ENCODE measurements around the gene ING1. TPM values are rescaled to one million over a fixed set of nuclear protein-coding genes. Genes with fewer than 3 reads are reported as not detected.

ING1 gene
- total and polyA plus RNA-seq, 2 of the 4 experiments (the other 2 are of a cell fraction), result 9.1 to 13.5 TPM

GRCh38 chr13:110737555-110737954 lies 24.1 kb downstream of the ING1 start:
- Histone ChIP-seq H3K4me3 (ENCODE audit: insufficient read depth, low read depth, low read length) (no peak overlapping the region), H3K27me3 (ENCODE audit: control insufficient read depth, insufficient read depth, low read length) (no peaks in the 10 kb centered on the region), H3K9ac (ENCODE audit: low read depth, low read length) (no peak overlapping the region), H3K9me1 (ENCODE audit: insufficient read depth, low read length) (no peaks in the 10 kb centered on the region), H3K56ac (ENCODE audit: extremely low read depth, insufficient read depth, low read length) (no peak overlapping the region), H2BK20ac (ENCODE audit: low read depth, low read length) (no peak overlapping the region), H2BK5ac (ENCODE audit: low read depth, low read length, poor library complexity, severe bottlenecking) (no peak overlapping the region), H3K18ac (ENCODE audit: low read depth, low read length) (no peak overlapping the region), H2BK15ac (ENCODE audit: low read depth, low read length) (no peak overlapping the region), H2AK9ac (replicated peaks; ENCODE audit: low read depth, low read length, poor library complexity) (no peak overlapping the region), H3K14ac (replicated peaks; ENCODE audit: low read depth, low read length) (no peak overlapping the region), H3K79me1 (ENCODE audit: low read depth in 1 of 2, low read length in 2 of 2) (no peaks in the 10 kb centered on the region), H3K4me2 (ENCODE audit: low read depth, low read length) (no peak overlapping the region), H3K27ac (ENCODE audit: insufficient read depth, low read length) (no peak overlapping the region), H2BK120ac (ENCODE audit: low read depth, low read length) (no peak overlapping the region), H4K8ac (ENCODE audit: low read depth in 2 of 2, low read length in 2 of 2) (no peak overlapping the region), H3K23ac (ENCODE audit: low read depth, low read length) (no peak overlapping the region), H3K9me3 (ENCODE audit: control insufficient read depth, insufficient read depth, low read length) (peaks cover 5% of the 10 kb centered on the region), H3K4ac (ENCODE audit: low read depth, low read length) (no peak overlapping the region), H2AK5ac (ENCODE audit: low read depth, low read length) (no peak overlapping the region), H3K36me3 (ENCODE audit: control insufficient read depth, insufficient read depth, low read length) (no peaks in the 10 kb centered on the region), H2AFZ (replicated peaks; ENCODE audit: low read length, poor library complexity) (no peak overlapping the region), H4K20me1 (ENCODE audit: insufficient read depth, low read length) (no peaks in the 10 kb centered on the region), H4K91ac (ENCODE audit: insufficient read depth, low read depth, low read length) (no peak overlapping the region), H3K4me1 (ENCODE audit: control insufficient read depth, insufficient read depth, low read length) (peaks cover 2% of the 10 kb centered on the region), H4K5ac (ENCODE audit: low read depth, low read length) (no peak overlapping the region)
- ChIA-PET CTCF (no interaction called here), POLR2A (ENCODE audit: unreplicated experiment) (no interaction called here)
- in situ Hi-C loops (cut with MboI; ENCODE audit: low sequenced_read_pairs), result no loop called here
- ATAC-seq (ENCODE audit: low read depth) (no peak), DNase-seq (no peak)
- no TSS peak for BruUV-seq (replicated peaks)
- dilution Hi-C loops (cut with HindIII; ENCODE audit: low sequenced_read_pairs, unreplicated experiment), result no loop called here
- no peak for TF ChIP-seq MXI1 (IDR thresholded peaks at IDR 0.05; ENCODE audit: borderline replicate concordance, low read depth, low read length)
- TF ChIP-seq FOS (IDR thresholded peaks at IDR 0.05; ENCODE audit: low read depth, low read length), result no peak
- TF ChIP-seq RAD21 (IDR thresholded peaks at IDR 0.05; ENCODE audit: low read length), result no peak
- no peak for TF ChIP-seq SMC3 (IDR thresholded peaks at IDR 0.05; ENCODE audit: low read depth, low read length)
- no peak for TF ChIP-seq NFE2L2 (IDR thresholded peaks at IDR 0.05; ENCODE audit: low read depth, low read length)
- no peak for TF ChIP-seq BHLHE40 (IDR thresholded peaks at IDR 0.05; ENCODE audit: low read depth, low read length)
- no peak for TF ChIP-seq RFX5 (IDR thresholded peaks at IDR 0.05; ENCODE audit: low read depth, low read length)
- TF ChIP-seq MAFK (IDR thresholded peaks at IDR 0.05; ENCODE audit: low read depth, low read length), result no peak
- TF ChIP-seq POLR2A (IDR thresholded peaks at IDR 0.05; ENCODE audit: low read depth, low read length), result no peak
- TF ChIP-seq MAZ (IDR thresholded peaks at IDR 0.05; ENCODE audit: borderline replicate concordance, low read depth, low read length), result no peak
- TF ChIP-seq USF2 (IDR thresholded peaks at IDR 0.05; ENCODE audit: low read depth, low read length), result no peak
- no peak for TF ChIP-seq ELK1 (IDR thresholded peaks at IDR 0.05; ENCODE audit: borderline replicate concordance, low read depth, low read length)
- TF ChIP-seq RCOR1 (IDR thresholded peaks at IDR 0.05; ENCODE audit: insufficient replicate concordance, low read length), result no peak
- TF ChIP-seq CTCF (conservative IDR thresholded peaks at IDR 0.05; ENCODE audit: low read depth, low read length), result no peak
- TF ChIP-seq CEBPB (IDR thresholded peaks at IDR 0.05; ENCODE audit: low read depth, low read length), result no peak
- TF ChIP-seq CHD1 (IDR thresholded peaks at IDR 0.05; ENCODE audit: low read depth, low read length), result no peak
- intact Hi-C loops (cut with micrococcal nuclease), result no loop called here

All from IMR-90 (cell line).